Stimulated activated CD4-positive, alpha-beta T cell treated with anti-CD3 and anti-CD28 coated beads, Interleukin-15, amount 100 ng/mL, for 1 hour (primary cell): ENCODE measurements around the gene SMIM1.

Experiments
- DNase-seq, 2 donors: peaks; one replicate each; pipeline ENCODE4 v3.0.0-alpha.2; 2020; ENCODE audit warnings: low read depth in 1 of 2, low spot score in 1 of 2

The SMIM1 gene

DNA sequence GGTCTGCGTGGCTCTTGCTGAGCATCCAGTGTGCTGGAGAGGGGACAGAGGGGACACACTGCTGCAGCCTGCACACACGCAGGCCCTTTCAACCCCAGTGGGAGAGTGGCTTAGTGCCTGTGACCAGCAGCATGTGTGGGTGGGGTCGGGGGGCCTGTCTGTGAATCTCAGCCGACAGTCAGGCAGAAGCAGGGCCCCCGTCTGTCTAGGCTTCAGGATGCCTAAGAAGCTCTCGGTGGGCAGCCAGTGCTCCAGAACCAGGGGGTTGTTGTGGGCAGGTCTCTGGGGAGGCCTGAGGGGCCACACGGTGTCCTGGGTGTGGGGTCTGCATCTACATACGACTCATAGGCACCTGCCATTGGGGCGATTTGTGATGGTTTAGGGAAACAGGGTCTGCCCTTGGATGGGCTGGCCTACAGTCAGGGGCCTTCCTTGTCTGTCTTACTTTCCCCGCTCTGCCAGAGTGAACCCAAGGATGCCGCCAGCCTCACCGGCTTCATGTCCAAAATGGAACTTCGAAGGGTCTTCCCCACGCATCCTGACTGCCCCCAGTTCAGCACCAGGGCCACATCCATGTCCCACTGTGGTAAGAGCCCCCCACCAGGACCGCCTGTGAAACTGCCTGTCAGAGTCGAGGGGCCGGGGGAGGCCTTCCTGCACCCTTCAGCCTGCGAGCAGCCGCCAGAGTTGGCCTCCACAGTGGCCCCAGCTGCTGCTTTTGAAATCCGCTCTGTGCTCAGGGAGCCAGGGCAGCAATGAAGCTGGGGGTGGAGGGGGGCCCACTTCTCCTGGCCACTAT is 18.7 kb upstream of the SMIM1 start:
- DNase-seq = no peak

GRCh38 chr1:3756394-3756793 is 16.2 kb upstream of the SMIM1 start:
- DNase-seq = no peak

- DNase-seq = no peak
Observed at GRCh38 chr1:3759164-3759563, 13.4 kb upstream of the SMIM1 start.

GRCh38 chr1:3759796-3760195 is 12.8 kb upstream of the SMIM1 start:
- no peak for DNase-seq

DNA sequence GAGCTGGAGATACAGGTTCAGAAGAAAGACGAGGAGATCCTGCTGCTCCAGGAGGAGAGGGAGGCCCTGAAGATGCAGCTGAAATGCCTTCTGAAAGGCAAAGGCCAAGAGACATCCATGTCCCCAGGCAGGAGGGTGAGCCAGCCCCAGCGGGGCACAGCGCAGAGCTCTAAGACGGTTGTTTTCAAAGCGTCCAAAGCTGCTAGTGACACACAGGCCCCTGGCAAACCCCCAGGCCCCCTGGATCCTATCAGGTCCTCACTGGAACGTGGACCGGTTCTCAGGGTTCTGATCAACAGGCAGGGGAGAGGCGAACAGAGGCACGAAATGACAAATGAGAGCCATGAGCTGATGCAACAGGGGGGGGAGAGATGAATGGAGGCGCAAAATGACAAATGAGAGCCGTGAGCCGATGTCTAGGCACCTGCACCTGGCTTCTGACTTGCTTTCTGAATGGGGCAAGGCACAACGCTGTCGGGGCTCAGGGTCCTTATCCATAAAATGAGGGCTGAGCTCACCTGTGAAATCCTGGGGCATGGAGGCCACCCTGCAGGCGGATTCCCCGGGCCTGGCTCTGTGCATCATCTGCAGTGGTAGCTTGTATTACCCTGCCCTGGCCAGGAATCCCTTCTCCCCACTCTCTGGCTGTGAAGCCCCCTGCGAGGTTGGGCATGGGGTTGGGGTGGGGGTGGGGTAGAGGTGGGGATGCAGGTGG is 11.1 kb upstream of the SMIM1 start:
- no peak for DNase-seq

GRCh38 chr1:3762151-3762872 is 10.2 kb upstream of the SMIM1 start:
- DNase-seq = no peak

GRCh38 chr1:3762873-3763228 is 9.7 kb upstream of the SMIM1 start:
- no peak for DNase-seq

- DNase-seq = no peak
Observed at GRCh38 chr1:3763351-3764125, 9.0 kb upstream of the SMIM1 start.

DNA sequence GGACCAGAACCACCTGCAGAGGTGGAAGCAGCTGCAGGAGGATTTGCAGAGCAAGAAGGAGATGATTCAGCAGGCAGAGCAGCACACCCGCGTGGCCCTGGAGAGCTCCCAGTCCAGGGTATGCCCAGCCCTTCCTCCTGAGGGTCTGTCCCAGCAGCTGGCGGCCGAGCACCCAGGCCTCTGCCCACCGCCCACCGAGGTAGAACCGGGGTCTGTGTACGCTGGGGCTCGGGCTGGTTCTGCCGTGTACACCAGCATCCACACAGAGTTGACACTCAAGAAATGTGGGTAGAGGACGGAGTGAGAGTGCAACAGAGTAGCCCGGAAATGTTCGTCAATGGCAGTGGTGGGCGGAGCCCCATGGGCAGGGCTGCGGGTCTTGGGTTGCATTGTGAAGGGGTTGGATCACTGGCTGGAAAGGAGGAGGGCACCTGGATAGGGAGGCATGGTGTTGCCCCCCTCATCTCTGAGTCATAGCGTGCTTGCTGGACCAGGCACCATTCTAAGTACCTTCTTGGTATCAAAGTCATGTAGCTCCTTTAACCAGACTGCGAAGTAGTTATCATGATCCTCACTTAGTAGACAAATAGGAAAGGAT is 5.1 kb upstream of the SMIM1 start:
- no peak for DNase-seq

DNA sequence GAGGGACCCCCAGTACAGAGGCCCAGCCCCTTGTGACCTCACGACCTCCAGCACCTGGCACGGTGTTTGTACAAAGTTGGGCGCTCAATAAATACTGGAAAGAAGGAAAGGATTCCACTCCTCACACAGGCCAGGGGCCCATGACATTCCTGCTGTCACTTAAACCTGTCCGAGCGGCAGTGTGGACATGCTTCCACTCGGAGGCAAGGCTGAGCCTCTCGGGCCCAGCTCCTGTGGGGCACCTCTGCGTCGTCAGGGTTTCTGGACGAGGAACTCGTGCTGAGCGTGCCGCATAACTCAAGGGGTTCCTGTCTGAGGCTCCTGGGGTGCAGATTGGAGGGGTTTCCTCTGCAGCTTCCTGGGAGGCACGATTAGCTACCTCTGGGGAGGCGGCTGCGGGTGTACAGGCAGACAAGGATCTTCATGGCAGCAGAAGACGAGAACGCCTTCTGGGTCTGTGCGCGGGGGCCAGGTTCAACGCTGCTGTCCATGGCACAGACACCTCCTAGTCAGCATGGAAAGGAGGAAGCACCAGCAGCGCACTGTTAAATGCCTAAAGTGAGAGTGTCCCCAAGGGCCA is 3.6 kb upstream of the SMIM1 start:
- DNase-seq = no peak

- no peak for DNase-seq
Observed at GRCh38 chr1:3770047-3770765, 2.3 kb upstream of the SMIM1 start.

- DNase-seq = no peak
Observed at GRCh38 chr1:3771108-3772026, 1.2 kb upstream of the SMIM1 start.

DNA sequence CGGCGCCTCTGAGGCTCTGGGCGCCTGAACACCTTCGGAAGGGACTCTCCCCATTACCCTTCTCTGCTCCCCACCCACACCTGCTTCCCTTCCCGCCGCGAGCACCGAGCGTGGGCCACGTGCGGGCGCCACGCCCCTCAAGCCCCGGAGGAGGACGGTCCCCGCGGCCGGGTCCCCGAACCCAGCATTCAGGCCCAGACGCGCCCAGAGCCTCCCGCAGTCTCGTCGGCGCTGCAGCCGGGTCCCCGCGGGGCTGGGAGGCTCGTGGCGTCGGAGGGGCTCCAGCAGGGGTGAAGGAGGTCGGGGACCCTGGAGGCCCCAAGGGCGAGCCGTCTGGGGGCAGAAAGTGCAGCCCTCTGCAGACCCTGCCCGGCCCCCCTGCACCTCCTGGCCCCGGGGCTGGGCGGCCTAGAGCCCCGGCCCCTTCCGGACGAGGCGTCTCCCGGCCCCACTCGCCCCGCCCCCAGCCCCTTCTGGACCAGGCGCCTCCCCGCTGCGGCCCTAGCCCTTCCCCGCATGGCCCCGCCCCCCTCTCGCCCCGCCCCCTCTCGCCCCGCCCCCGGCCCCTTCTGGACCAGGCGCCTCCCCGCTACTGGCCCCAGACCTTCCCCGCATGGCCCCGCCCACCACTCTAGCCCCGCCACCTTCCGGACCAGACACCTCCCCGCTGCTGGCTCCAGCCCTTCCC is 378 bp upstream of the SMIM1 start:
- peak; percentile 71 to 74 for DNase-seq

GRCh38 chr1:3773572-3774275 is 1.2 kb downstream of the SMIM1 start:
- no peak for DNase-seq

GRCh38 chr1:3774276-3774945 is 1.9 kb downstream of the SMIM1 start:
- no peak for DNase-seq

DNA sequence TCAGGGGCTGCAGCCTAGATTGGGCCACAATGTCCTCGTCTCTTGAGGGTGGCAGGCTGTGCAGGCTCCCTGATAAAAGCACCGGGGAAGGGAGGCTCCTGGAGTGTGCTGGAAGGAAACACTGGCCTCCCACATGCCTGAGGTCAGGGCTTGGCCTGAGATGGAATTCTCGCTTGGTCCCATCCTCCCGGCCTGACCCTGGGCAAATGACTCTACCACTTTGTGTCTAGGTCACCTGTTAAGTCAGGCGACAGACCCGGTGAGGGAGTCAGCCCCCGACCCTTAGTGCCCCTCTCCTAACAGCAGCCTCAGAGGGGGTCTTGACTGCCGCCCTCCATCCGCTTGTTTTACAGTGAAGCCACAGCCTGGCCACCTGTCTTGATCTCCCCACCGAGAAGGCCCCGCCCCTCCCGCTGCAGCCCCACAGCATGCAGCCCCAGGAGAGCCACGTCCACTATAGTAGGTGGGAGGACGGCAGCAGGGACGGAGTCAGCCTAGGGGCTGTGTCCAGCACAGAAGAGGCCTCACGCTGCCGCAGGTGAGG is 2.5 kb downstream of the SMIM1 start:
- DNase-seq = no peak
